ENCODE data around the gene TNFSF10.

GRCh38 chr3:172478116-172478515 is 45.1 kb downstream of the TNFSF10 start:
- TF ChIP-seq CTCF (IDR thresholded peaks at IDR 0.05) (no peak), ZFX (IDR thresholded peaks at IDR 0.05; ENCODE audit: borderline replicate concordance) (no peak)

Data from 22Rv1 (cell line).